ENCODE data around the gene SPHK2. TPM values are rescaled to one million over a fixed set of nuclear protein-coding genes. Genes with fewer than 3 reads are reported as not detected.
A peak's percentile ranks its signal among the peaks of the same experiment; 100 is the strongest.

The SPHK2 gene
- total and polyA plus RNA-seq, 2 experiments from 2014 or later: 18.3 to 50.3 TPM

- peak overlapping the region; percentile 14; the same call in 1 of the 3 replicates for H3K4me3 Mint-ChIP-seq
- H3K4me2 ChIP-seq: peak overlapping the region; percentile 75
- H3K4me1 ChIP-seq (ENCODE audit: insufficient read depth): peaks cover 23% of the 10 kb centered on the region
- H3K27ac Mint-ChIP-seq: no peak overlapping the region
- TF ChIP-seq JUNB (IDR thresholded peaks at IDR 0.05; ENCODE audit: unreplicated experiment) (no peak), EZH2phosphoT487 (IDR thresholded peaks at IDR 0.05; ENCODE audit: unreplicated experiment) (no peak), NANOG (IDR thresholded peaks at IDR 0.05; ENCODE audit: borderline replicate concordance) (no peak), ZNF331 (CRISPR knock-in tag; IDR thresholded peaks at IDR 0.05; ENCODE audit: low read depth) (no peak), CTCF (conservative IDR thresholded peaks at IDR 0.05; ENCODE audit: low read depth in 2 of 2) (no peak), CREB1 (CRISPR knock-in tag; IDR thresholded peaks at IDR 0.05; ENCODE audit: low read depth) (no peak), POLR2AphosphoS5 (IDR thresholded peaks at IDR 0.05; ENCODE audit: low read depth) (no peak), STAT1 (IDR thresholded peaks at IDR 0.05; ENCODE audit: unreplicated experiment) (no peak), ZNF462 (CRISPR knock-in tag; IDR thresholded peaks at IDR 0.05) (no peak), EZH2 (IDR thresholded peaks at IDR 0.05; ENCODE audit: low read depth, unreplicated experiment) (no peak), ZNF114 (CRISPR knock-in tag; IDR thresholded peaks at IDR 0.05) (no peak)
- TF ChIP-seq, protein P1, sequence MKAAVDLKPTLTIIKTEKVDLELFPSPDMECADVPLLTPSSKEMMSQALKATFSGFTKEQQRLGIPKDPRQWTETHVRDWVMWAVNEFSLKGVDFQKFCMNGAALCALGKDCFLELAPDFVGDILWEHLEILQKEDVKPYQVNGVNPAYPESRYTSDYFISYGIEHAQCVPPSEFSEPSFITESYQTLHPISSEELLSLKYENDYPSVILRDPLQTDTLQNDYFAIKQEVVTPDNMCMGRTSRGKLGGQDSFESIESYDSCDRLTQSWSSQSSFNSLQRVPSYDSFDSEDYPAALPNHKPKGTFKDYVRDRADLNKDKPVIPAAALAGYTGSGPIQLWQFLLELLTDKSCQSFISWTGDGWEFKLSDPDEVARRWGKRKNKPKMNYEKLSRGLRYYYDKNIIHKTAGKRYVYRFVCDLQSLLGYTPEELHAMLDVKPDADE (IDR thresholded peaks at IDR 0.05): no peak
- TF ChIP-seq, protein P2, sequence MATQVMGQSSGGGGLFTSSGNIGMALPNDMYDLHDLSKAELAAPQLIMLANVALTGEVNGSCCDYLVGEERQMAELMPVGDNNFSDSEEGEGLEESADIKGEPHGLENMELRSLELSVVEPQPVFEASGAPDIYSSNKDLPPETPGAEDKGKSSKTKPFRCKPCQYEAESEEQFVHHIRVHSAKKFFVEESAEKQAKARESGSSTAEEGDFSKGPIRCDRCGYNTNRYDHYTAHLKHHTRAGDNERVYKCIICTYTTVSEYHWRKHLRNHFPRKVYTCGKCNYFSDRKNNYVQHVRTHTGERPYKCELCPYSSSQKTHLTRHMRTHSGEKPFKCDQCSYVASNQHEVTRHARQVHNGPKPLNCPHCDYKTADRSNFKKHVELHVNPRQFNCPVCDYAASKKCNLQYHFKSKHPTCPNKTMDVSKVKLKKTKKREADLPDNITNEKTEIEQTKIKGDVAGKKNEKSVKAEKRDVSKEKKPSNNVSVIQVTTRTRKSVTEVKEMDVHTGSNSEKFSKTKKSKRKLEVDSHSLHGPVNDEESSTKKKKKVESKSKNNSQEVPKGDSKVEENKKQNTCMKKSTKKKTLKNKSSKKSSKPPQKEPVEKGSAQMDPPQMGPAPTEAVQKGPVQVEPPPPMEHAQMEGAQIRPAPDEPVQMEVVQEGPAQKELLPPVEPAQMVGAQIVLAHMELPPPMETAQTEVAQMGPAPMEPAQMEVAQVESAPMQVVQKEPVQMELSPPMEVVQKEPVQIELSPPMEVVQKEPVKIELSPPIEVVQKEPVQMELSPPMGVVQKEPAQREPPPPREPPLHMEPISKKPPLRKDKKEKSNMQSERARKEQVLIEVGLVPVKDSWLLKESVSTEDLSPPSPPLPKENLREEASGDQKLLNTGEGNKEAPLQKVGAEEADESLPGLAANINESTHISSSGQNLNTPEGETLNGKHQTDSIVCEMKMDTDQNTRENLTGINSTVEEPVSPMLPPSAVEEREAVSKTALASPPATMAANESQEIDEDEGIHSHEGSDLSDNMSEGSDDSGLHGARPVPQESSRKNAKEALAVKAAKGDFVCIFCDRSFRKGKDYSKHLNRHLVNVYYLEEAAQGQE (IDR thresholded peaks at IDR 0.05; ENCODE audit: unreplicated experiment): no peak
- peaks cover 33% of the 10 kb centered on the region for H3K4me1 Mint-ChIP-seq
- H3K36me3 ChIP-seq (ENCODE audit: insufficient read depth): no peaks in the 10 kb centered on the region
- H3K27ac ChIP-seq (ENCODE audit: low read depth): no peak overlapping the region
- H3K27me3 Mint-ChIP-seq (ENCODE audit: insufficient read depth, low read depth, poor library complexity): peaks cover 23% of the 10 kb centered on the region
- no peaks in the 10 kb centered on the region for H4K20me1 ChIP-seq (replicated peaks; ENCODE audit: insufficient read depth)
- DNase-seq (ENCODE audit: low spot score) (peak; percentile 45), ATAC-seq (peak; percentile 52)
- peak overlapping the region; percentile 34; the same call in 1 of the 2 replicates for H3K4me3 ChIP-seq
- peak overlapping the region; percentile 96 for H2AFZ ChIP-seq
- H3F3A ChIP-seq (replicated peaks; ENCODE audit: low read depth): no peaks in the 10 kb centered on the region
- no peaks in the 10 kb centered on the region for H3K27me3 ChIP-seq (ENCODE audit: insufficient read depth)
- no peaks in the 10 kb centered on the region; the same call in 2 of the 3 replicates for H3K36me3 Mint-ChIP-seq (ENCODE audit: low read depth)
- peaks cover 6% of the 10 kb centered on the region; the same call in 2 of the 3 replicates for H3K9me3 Mint-ChIP-seq
- H3K9me2 ChIP-seq (ENCODE audit: insufficient read depth): no peaks in the 10 kb centered on the region
- H3K79me2 ChIP-seq (replicated peaks; ENCODE audit: insufficient read depth): no peaks in the 10 kb centered on the region
Observed at GRCh38 chr19:48674216-48674809, 55.0 kb downstream of the SPHK2 start.

Data from GM23338 (cell line).